ENCODE data around the gene GUCY2C. TPM values are rescaled to one million over a fixed set of nuclear protein-coding genes. Genes with fewer than 3 reads are reported as not detected.
A peak's percentile ranks its signal among the peaks of the same experiment; 100 is the strongest.
"Not testable (repeated sequence)": the region's sequence is repeated elsewhere in the genome, so short reads cannot be mapped to it uniquely, and the experiment has no call there.

Gene GUCY2C
- polyA plus RNA-seq, 6 donors from 2014 or later = 0.06 to 0.32 (median 0.20) TPM; not detected in 1

GRCh38 chr12:14699923-14700322 lies 3.5 kb upstream of the GUCY2C start:
- no peak for DNase-seq
- H3K27me3 Mint-ChIP-seq = peaks cover 0 to 10% (median 6%) of the 10 kb centered on the region in 3 donors
- ATAC-seq (ENCODE audit: low read depth in 2 of 2) = no peak
- H3K36me3 Mint-ChIP-seq = peaks cover 0 to 5% of the 10 kb centered on the region in 2 donors
- H3K4me1 Mint-ChIP-seq = peaks cover 0 to 6% (median 0%) of the 10 kb centered on the region in 3 donors
- H3K9me3 Mint-ChIP-seq = peaks cover 0 to 5% (median 2%) of the 10 kb centered on the region in 7 donors
- no peak overlapping the region for H3K27ac Mint-ChIP-seq
- no peak overlapping the region for H3K4me3 Mint-ChIP-seq

GRCh38 chr12:14698555-14698954 lies 2.2 kb upstream of the GUCY2C start:
- no peak for ATAC-seq (ENCODE audit: low read depth in 2 of 2)
- no peak overlapping the region for H3K4me3 Mint-ChIP-seq
- peak overlapping the region in 2 of 6 donors; percentile 59 to 63 for H3K27ac Mint-ChIP-seq
- peaks cover 0 to 5% of the 10 kb centered on the region in 2 donors for H3K36me3 Mint-ChIP-seq
- peaks cover 0 to 5% (median 2%) of the 10 kb centered on the region in 7 donors for H3K9me3 Mint-ChIP-seq
- peaks cover 0 to 6% (median 0%) of the 10 kb centered on the region in 3 donors for H3K4me1 Mint-ChIP-seq
- no peak for DNase-seq
- peaks cover 0 to 10% (median 6%) of the 10 kb centered on the region in 3 donors for H3K27me3 Mint-ChIP-seq

GRCh38 chr12:14695715-14696141 lies 671 bp downstream of the GUCY2C start:
- Mint-ChIP-seq H3K36me3 (peaks cover 0 to 5% of the 10 kb centered on the region in 2 donors), H3K27me3 (peaks cover 0 to 10% (median 6%) of the 10 kb centered on the region in 3 donors), H3K27ac (peak overlapping the region in 1 of 6 donors; percentile 38), H3K4me1 (peaks cover 0 to 6% (median 0%) of the 10 kb centered on the region in 3 donors), H3K4me3 (no peak overlapping the region), H3K9me3 (peaks cover 0 to 5% (median 2%) of the 10 kb centered on the region in 7 donors)
- no peak for ATAC-seq (ENCODE audit: low read depth in 2 of 2)
- no peak for DNase-seq

- Mint-ChIP-seq H3K4me1 (peaks cover 0 to 6% (median 0%) of the 10 kb centered on the region in 3 donors), H3K36me3 (peaks cover 0 to 5% of the 10 kb centered on the region in 2 donors), H3K27ac (peak overlapping the region in 1 of 6 donors; percentile 51), H3K27me3 (peaks cover 0 to 10% (median 6%) of the 10 kb centered on the region in 3 donors), H3K9me3 (peaks cover 0 to 5% (median 2%) of the 10 kb centered on the region in 7 donors), H3K4me3 (no peak overlapping the region)
- no peak for ATAC-seq (ENCODE audit: low read depth in 2 of 2)
- no peak for DNase-seq
Observed at GRCh38 chr12:14694970-14695369, 1.4 kb downstream of the GUCY2C start.

GRCh38 chr12:14694145-14694714 lies 2.2 kb downstream of the GUCY2C start:
- H3K4me3 Mint-ChIP-seq = no peak overlapping the region
- H3K4me1 Mint-ChIP-seq = peaks cover 0 to 6% (median 0%) of the 10 kb centered on the region in 3 donors
- H3K36me3 Mint-ChIP-seq = peaks cover 0 to 5% of the 10 kb centered on the region in 2 donors
- peaks cover 0 to 5% (median 2%) of the 10 kb centered on the region in 7 donors for H3K9me3 Mint-ChIP-seq
- no peak for ATAC-seq (ENCODE audit: low read depth in 2 of 2)
- no peak for DNase-seq
- peaks cover 0 to 10% (median 6%) of the 10 kb centered on the region in 3 donors for H3K27me3 Mint-ChIP-seq
- no peak overlapping the region for H3K27ac Mint-ChIP-seq

- ATAC-seq (ENCODE audit: low read depth in 2 of 2) (no peak), DNase-seq (no peak)
- H3K36me3 Mint-ChIP-seq = no peaks in the 10 kb centered on the region
- H3K27me3 Mint-ChIP-seq = peaks cover 0 to 7% (median 0%) of the 10 kb centered on the region in 3 donors
- H3K27ac Mint-ChIP-seq = no peak overlapping the region
- peaks cover 0 to 6% (median 0%) of the 10 kb centered on the region in 3 donors for H3K4me1 Mint-ChIP-seq
- H3K4me3 Mint-ChIP-seq = no peak overlapping the region
- H3K9me3 Mint-ChIP-seq = peaks cover 0 to 5% (median 0%) of the 10 kb centered on the region in 7 donors
Observed at GRCh38 chr12:14693116-14693515, 3.3 kb downstream of the GUCY2C start.

GRCh38 chr12:14691560-14691959 lies 4.8 kb downstream of the GUCY2C start:
- Mint-ChIP-seq H3K27ac (no peak overlapping the region), H3K4me3 (no peak overlapping the region), H3K4me1 (peaks cover 0 to 6% (median 0%) of the 10 kb centered on the region in 3 donors), H3K27me3 (peaks cover 0 to 7% (median 0%) of the 10 kb centered on the region in 3 donors), H3K36me3 (no peaks in the 10 kb centered on the region), H3K9me3 (no peaks in the 10 kb centered on the region)
- DNase-seq = no peak
- peak; percentile 40 to 43 for ATAC-seq (ENCODE audit: low read depth in 2 of 2)

GRCh38 chr12:14689996-14690395 lies 6.4 kb downstream of the GUCY2C start:
- DNase-seq (no peak), ATAC-seq (ENCODE audit: low read depth in 2 of 2) (no peak)
- no peaks in the 10 kb centered on the region for H3K4me1 Mint-ChIP-seq
- no peak overlapping the region for H3K27ac Mint-ChIP-seq
- peaks cover 0 to 7% (median 0%) of the 10 kb centered on the region in 3 donors for H3K27me3 Mint-ChIP-seq
- H3K4me3 Mint-ChIP-seq = no peak overlapping the region
- no peaks in the 10 kb centered on the region for H3K36me3 Mint-ChIP-seq
- H3K9me3 Mint-ChIP-seq = no peaks in the 10 kb centered on the region

GRCh38 chr12:14689144-14689543 lies 7.3 kb downstream of the GUCY2C start:
- Mint-ChIP-seq H3K27ac (peak overlapping the region in 1 of 6 donors; percentile 6), H3K9me3 (no peaks in the 10 kb centered on the region), H3K36me3 (no peaks in the 10 kb centered on the region), H3K4me3 (no peak overlapping the region), H3K27me3 (peaks cover 0 to 7% (median 0%) of the 10 kb centered on the region in 3 donors), H3K4me1 (no peaks in the 10 kb centered on the region)
- no peak for DNase-seq
- ATAC-seq (ENCODE audit: low read depth in 2 of 2) = no peak

GRCh38 chr12:14682231-14682630 lies 14.2 kb downstream of the GUCY2C start:
- not testable (repeated sequence) for ATAC-seq (ENCODE audit: low read depth in 2 of 2); DNase-seq; H3K4me3 Mint-ChIP-seq; H3K9me3 Mint-ChIP-seq; H3K4me1 Mint-ChIP-seq; H3K27ac Mint-ChIP-seq; H3K27me3 Mint-ChIP-seq; H3K36me3 Mint-ChIP-seq

GRCh38 chr12:14681625-14682024 lies 14.8 kb downstream of the GUCY2C start:
- DNase-seq (no peak), ATAC-seq (ENCODE audit: low read depth in 2 of 2) (no peak)
- Mint-ChIP-seq H3K27ac (no peak overlapping the region), H3K27me3 (peaks cover 0 to 1% (median under 1%) of the 10 kb centered on the region in 3 donors), H3K9me3 (no peaks in the 10 kb centered on the region), H3K4me3 (no peak overlapping the region), H3K36me3 (no peaks in the 10 kb centered on the region), H3K4me1 (no peaks in the 10 kb centered on the region)

GRCh38 chr12:14681190-14681589 lies 15.2 kb downstream of the GUCY2C start:
- Mint-ChIP-seq H3K27ac (no peak overlapping the region), H3K4me1 (no peaks in the 10 kb centered on the region), H3K27me3 (peaks cover 0 to 6% (median 5%) of the 10 kb centered on the region in 3 donors), H3K9me3 (no peaks in the 10 kb centered on the region), H3K36me3 (no peaks in the 10 kb centered on the region), H3K4me3 (no peak overlapping the region)
- ATAC-seq (ENCODE audit: low read depth in 2 of 2) (no peak), DNase-seq (no peak)

GRCh38 chr12:14678547-14679150 lies 17.8 kb downstream of the GUCY2C start:
- ATAC-seq (ENCODE audit: low read depth in 2 of 2) = no peak
- Mint-ChIP-seq H3K4me3 (no peak overlapping the region), H3K36me3 (no peaks in the 10 kb centered on the region), H3K9me3 (no peaks in the 10 kb centered on the region), H3K27me3 (peaks cover 11 to 24% (median 20%) of the 10 kb centered on the region in 3 donors), H3K27ac (no peak overlapping the region), H3K4me1 (no peaks in the 10 kb centered on the region)
- no peak for DNase-seq

GRCh38 chr12:14668591-14668990 lies 27.8 kb downstream of the GUCY2C start:
- no peak overlapping the region for H3K27ac Mint-ChIP-seq
- DNase-seq (no peak), ATAC-seq (ENCODE audit: low read depth in 2 of 2) (no peak)
- H3K9me3 Mint-ChIP-seq = peaks cover 0 to 7% (median 2%) of the 10 kb centered on the region in 7 donors
- peaks cover 0 to 7% (median 2%) of the 10 kb centered on the region in 3 donors for H3K27me3 Mint-ChIP-seq
- H3K4me3 Mint-ChIP-seq = no peak overlapping the region
- no peaks in the 10 kb centered on the region for H3K36me3 Mint-ChIP-seq
- peaks cover 13 to 20% (median 14%) of the 10 kb centered on the region in 3 donors for H3K4me1 Mint-ChIP-seq
